GM11168 (cell line): ENCODE data around the gene OPRL1.

Experiments used
- in situ Hi-C: fragments of 300-500 bp; cut with MboI; formaldehyde crosslinking; loops from one replicate; pipeline ENCODE4 v1.12.0; 2022; ENCODE audit warnings: low sequenced_read_pairs; ENCODE audit not compliant: unreplicated experiment

The OPRL1 gene

GRCh38 chr20:64101731-64102621 is 22.1 kb downstream of the OPRL1 start:
- in situ Hi-C loops, result no loop called here

DNA sequence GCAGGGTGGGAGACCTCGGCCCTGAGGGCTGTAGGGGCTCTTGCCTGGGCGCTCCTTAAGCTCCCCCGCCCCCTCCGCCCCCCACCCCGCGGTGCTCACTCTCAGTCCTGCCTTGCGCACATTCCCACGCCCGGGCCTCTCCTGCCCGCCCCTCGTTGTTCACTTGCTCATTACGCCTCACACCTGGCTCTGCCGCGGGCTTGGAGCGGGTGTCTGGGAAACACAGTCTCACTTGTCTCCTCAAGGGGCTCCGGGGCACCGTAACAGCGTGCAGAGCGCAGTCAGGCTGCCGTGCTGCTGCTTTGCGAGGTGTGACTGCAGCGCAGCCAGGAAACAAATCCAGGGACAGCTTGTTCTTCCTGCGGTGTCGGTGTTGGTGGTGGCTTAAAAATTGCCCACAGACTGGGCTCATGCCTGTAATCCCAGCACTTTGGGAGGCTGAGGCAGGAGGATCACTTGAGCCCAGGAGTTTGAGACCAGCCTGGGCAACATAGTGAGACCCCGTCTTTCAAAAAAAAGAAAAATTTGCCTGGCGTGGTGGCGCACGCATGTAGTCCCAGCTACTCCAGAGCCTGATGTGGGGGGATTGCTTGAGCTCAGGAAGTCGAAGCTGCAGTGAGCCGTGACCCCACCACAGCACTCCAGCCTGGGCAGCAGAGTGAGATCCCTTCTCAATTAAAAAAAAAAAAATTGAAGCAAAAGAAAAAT is 22.9 kb downstream of the OPRL1 start:
- in situ Hi-C loops, result no loop called here

DNA sequence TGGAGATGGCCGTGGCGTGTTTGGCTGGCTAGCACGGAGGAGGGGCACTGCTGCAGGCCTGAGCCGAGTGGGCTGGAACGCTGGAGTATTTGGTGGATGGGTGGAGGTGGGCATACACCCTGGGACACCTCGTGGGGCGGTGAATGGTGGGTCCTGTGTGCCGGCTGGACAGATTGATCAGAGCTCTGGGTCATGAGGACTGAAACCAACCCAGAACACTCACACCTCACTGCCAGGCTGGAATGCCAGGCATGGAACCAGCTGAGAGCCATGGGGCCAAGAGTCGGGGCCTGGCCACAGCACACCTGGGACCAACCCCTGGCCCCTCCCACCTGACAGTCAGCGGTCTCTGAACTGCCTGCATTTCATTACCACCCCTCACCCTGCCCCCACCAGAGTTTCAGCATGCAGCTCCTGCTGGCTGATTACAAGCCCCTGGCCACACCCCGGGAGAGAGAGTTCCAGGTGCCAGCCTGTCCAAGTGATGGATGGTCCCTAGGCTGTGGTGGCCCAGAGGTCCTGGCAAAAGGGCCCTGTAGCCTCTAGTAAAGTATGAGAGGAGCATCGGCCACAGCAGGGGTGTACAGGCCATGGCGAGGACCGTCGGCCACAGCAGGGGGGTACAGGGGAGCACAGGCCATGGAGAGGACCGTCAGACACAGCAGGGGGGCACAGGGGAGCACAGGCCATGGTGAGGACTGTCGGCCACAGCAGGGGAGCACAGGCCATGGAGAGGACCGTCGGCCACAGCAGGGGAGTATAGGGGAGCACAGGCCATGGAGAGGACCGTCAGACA is 24.2 kb downstream of the OPRL1 start:
- in situ Hi-C loops, result no loop called here

DNA sequence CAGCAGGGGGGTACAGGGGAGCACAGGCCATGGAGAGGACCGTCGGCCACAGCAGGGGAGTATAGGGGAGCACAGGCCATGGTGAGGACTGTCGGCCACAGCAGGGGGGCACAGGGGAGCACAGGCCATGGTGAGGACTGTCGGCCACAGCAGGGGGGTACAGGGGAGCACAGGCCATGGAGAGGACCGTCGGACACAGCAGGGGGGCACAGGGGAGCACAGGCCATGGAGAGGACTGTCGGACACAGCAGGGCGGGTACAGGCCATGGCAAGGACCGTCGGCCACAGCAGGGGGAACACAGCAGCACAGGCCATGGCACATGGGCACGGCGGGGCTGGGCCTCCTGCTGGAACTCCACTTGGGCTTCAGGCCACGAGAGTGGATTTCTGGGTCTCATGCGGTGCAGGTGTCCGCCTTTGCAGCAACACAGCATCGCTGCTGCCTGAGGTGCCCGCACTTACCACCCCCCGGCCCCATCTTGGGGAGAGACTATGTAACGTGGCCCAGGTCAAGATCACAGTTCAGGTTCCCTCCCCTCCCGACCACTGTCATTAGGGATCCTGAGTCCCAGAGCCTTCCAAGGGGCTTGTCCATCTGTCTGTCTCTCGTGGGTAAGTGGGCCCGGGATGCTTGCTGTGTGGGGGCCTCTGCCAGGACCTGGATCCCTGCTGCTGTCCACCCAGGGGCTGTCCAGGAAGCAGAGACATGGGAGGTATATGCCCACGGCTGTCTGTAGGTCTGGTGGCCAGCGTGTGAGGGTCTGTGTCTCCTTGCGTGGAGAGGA is 25.0 kb downstream of the OPRL1 start:
- in situ Hi-C loops, result no loop called here

- in situ Hi-C loops, result no loop called here
These were observed 26.1 kb downstream of the OPRL1 start for GRCh38 chr20:64105846-64106434.

DNA sequence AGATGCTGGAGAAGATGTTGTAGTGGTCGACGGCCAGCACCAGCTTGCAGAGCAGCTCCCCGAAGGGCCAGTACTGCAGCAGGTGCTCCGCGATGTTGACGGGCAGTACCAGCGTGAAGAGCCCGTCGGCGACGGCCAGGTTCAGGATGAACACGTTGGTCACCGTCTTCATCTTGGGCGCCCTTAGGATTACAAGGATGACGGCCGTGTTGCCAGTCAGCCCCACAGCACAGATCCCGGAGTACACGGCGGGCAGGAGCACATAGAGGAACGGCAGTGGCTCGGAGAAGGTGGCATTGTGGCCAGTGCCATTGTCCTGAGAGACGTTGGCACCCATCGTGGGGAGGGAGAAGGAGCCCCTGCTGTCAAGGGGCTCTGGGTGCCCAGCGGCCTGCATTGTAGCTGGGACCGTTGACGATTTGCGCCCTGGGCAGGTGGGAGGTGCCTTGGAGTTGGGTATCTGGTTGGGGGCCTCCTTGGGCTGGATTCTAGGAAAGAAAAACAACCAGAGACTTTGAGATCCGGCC is 26.6 kb downstream of the OPRL1 start:
- in situ Hi-C loops, result no loop called here

GRCh38 chr20:64106981-64107735 is 27.3 kb downstream of the OPRL1 start, which contains the start of gene NPBWR2:
TSS of gene NPBWR2 (minus strand) at chr20:64107565. CDS start at chr20:64106831, 734 bp downstream.
- in situ Hi-C loops, result no loop called here

GRCh38 chr20:64107736-64108457 is 28.0 kb downstream of the OPRL1 start:
- in situ Hi-C loops, result no loop called here

GRCh38 chr20:64108731-64109681 is 29.1 kb downstream of the OPRL1 start:
- in situ Hi-C loops, result no loop called here

DNA sequence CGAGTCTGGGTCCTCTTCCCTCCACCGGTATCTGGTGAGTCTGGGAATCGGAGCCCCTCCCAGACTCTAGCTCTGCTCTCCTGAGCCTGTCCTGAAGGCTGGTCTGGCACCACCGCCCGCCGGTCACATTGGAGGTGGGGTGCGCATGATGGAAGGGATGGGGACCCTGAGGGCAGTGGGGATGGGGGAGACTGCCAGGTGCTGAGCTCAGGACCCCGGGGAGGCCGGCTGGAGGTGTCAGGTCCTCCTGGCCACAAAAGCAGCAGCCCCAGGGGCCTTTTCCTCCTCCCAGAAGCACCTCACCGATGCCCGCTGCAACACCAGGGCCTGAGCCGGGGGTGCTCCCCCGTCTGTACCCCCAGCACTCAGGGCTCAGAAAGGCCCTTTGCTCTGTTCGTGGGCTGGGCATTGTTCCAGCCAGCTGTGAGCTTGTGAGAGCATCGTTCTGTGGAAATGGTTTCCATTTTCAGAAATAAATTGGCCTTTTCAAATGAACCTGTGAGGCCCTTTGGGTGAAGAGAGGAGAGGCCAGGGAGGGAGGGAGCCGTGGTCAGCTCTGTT is 30.0 kb downstream of the OPRL1 start:
- in situ Hi-C loops, result no loop called here

DNA sequence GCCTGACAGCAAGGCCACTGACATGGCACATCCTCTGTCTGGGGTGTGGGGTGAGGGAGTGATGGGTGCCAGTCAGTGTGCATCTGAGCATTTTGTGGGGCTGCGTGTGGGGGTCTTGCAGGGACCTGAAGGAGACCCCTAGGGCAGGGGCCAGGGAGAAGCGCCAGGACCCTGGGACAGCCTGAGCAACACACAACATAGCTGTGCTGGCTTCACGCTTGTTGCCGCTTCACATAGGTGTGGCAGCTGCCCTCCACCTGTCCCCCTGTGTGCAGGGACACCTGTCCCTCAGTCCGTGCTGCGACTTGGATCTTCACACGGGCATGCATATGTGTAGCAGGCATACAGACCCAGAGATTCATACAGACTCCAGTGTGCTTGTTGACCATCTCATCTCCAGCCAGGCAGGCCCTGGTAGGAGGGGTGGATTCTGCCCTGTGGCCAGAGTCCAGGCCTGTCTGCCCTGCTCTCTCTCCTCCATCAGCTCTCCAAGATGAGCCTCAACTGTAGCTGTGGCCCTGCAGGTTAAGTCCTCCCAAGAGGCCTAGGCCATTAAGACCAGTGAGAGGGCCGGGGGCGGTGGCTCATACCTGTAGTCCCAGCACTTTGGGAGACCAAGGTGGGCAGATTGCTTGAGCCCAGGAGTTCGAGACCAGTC is 30.7 kb downstream of the OPRL1 start:
- in situ Hi-C loops, result no loop called here

GRCh38 chr20:64111841-64112641 is 32.2 kb downstream of the OPRL1 start:
- in situ Hi-C loops, result no loop called here

GRCh38 chr20:64112691-64113443 is 33.0 kb downstream of the OPRL1 start:
- in situ Hi-C loops, result no loop called here

GRCh38 chr20:64113444-64113775 is 33.5 kb downstream of the OPRL1 start:
- in situ Hi-C loops, result no loop called here
